ENCODE measurements around the gene CAMK2G.

Gene CAMK2G

GRCh38 chr10:73886085-73886529 is 11.8 kb upstream of the CAMK2G start:
- no peak overlapping the region for H3K4me2 ChIP-seq (ENCODE audit: insufficient read depth, low read length, poor library complexity, severe bottlenecking)
- H3K9me3 ChIP-seq (replicated peaks in 1 of 2; ENCODE audit: control insufficient read depth in 2 of 2, insufficient read depth in 1 of 2, low read depth in 1 of 2, low read length in 2 of 2) = no peaks in the 10 kb centered on the region
- H3K27ac ChIP-seq (replicated peaks; ENCODE audit: low read length) = no peak overlapping the region
- no peak overlapping the region for H4K91ac ChIP-seq (ENCODE audit: low read depth, low read length, poor library complexity)
- H3K79me1 ChIP-seq (ENCODE audit: low read depth, low read length) = no peaks in the 10 kb centered on the region
- no CpG with 5 or more reads among the region's 5 CpGs for WGBS, 2 donors (ENCODE audit: extremely low coverage in 2 of 2, insufficient read length in 2 of 2, insufficient replicate concordance in 1 of 2)
- no peak overlapping the region for H2BK12ac ChIP-seq (ENCODE audit: low read length)
- no peak overlapping the region for H3K4me3 ChIP-seq (ENCODE audit: low read length in 2 of 2)
- H3K9ac ChIP-seq (ENCODE audit: low read depth, low read length, poor library complexity) = no peak overlapping the region
- DNase-seq (ENCODE audit: low spot score) = peak; percentile 62
- peaks cover 0 to 8% (median 0%) of the 10 kb centered on the region in 3 experiments for H3K27me3 ChIP-seq (ENCODE audit: control insufficient read depth in 3 of 3, insufficient read depth in 3 of 3, low read depth in 1 of 3, low read length in 3 of 3)
- no peak overlapping the region for H3K4ac ChIP-seq (ENCODE audit: low read length)
- no peak overlapping the region for H2BK5ac ChIP-seq (ENCODE audit: low read length)
- no peak overlapping the region for H3K23ac ChIP-seq (ENCODE audit: low read depth, low read length, poor library complexity)
- peak overlapping the region; percentile 21 for H2AFZ ChIP-seq (ENCODE audit: low read length)
- H3K4me1 ChIP-seq (ENCODE audit: control insufficient read depth in 2 of 2, insufficient read depth in 1 of 2, low read depth in 1 of 2, low read length in 2 of 2) = peaks cover 4 to 9% of the 10 kb centered on the region in 2 donors
- H2BK120ac ChIP-seq (ENCODE audit: low read depth, low read length) = no peak overlapping the region
- no peak overlapping the region for H3K14ac ChIP-seq (ENCODE audit: low read length)
- no peak overlapping the region for H3K18ac ChIP-seq (ENCODE audit: low read length)
- H4K8ac ChIP-seq (ENCODE audit: low read depth, low read length) = no peak overlapping the region
- H3K36me3 ChIP-seq (replicated peaks in 1 of 2; ENCODE audit: control insufficient read depth in 2 of 2, insufficient read depth in 2 of 2, low read length in 2 of 2) = no peaks in the 10 kb centered on the region
- no peak overlapping the region for H2AK5ac ChIP-seq (ENCODE audit: low read depth, low read length)
- H2BK15ac ChIP-seq (ENCODE audit: low read length) = no peak overlapping the region

- Histone ChIP-seq H3K14ac (ENCODE audit: low read length) (no peak overlapping the region), H3K4me2 (ENCODE audit: insufficient read depth, low read length, poor library complexity, severe bottlenecking) (no peak overlapping the region), H3K27me3 (ENCODE audit: control insufficient read depth in 3 of 3, insufficient read depth in 3 of 3, low read depth in 1 of 3, low read length in 3 of 3) (peaks cover 0 to 14% (median 0%) of the 10 kb centered on the region in 3 experiments), H3K18ac (ENCODE audit: low read length) (no peak overlapping the region), H2AFZ (ENCODE audit: low read length) (no peak overlapping the region), H3K79me1 (ENCODE audit: low read depth, low read length) (no peaks in the 10 kb centered on the region), H2BK120ac (ENCODE audit: low read depth, low read length) (no peak overlapping the region), H3K4ac (ENCODE audit: low read length) (no peak overlapping the region), H3K23ac (ENCODE audit: low read depth, low read length, poor library complexity) (no peak overlapping the region), H3K27ac (replicated peaks; ENCODE audit: low read length) (no peak overlapping the region), H3K36me3 (replicated peaks in 1 of 2; ENCODE audit: control insufficient read depth in 2 of 2, insufficient read depth in 2 of 2, low read length in 2 of 2) (no peaks in the 10 kb centered on the region), H2AK5ac (ENCODE audit: low read depth, low read length) (no peak overlapping the region), H2BK15ac (ENCODE audit: low read length) (no peak overlapping the region), H2BK12ac (ENCODE audit: low read length) (no peak overlapping the region), H4K8ac (ENCODE audit: low read depth, low read length) (no peak overlapping the region), H3K9me3 (replicated peaks in 1 of 2; ENCODE audit: control insufficient read depth in 2 of 2, insufficient read depth in 1 of 2, low read depth in 1 of 2, low read length in 2 of 2) (no peaks in the 10 kb centered on the region), H3K4me1 (ENCODE audit: control insufficient read depth in 2 of 2, insufficient read depth in 1 of 2, low read depth in 1 of 2, low read length in 2 of 2) (peaks cover 4 to 9% of the 10 kb centered on the region in 2 donors), H4K91ac (ENCODE audit: low read depth, low read length, poor library complexity) (no peak overlapping the region), H3K9ac (ENCODE audit: low read depth, low read length, poor library complexity) (no peak overlapping the region), H2BK5ac (ENCODE audit: low read length) (no peak overlapping the region), H3K4me3 (ENCODE audit: low read length in 2 of 2) (no peak overlapping the region)
- WGBS, 2 donors (ENCODE audit: extremely low coverage in 2 of 2, insufficient read length in 2 of 2, insufficient replicate concordance in 1 of 2) = no CpG with 5 or more reads among the region's 3 CpGs
- DNase-seq (ENCODE audit: low spot score) = no peak
Observed at GRCh38 chr10:73884017-73884416, 9.7 kb upstream of the CAMK2G start.

GRCh38 chr10:73881221-73881919 is 7.0 kb upstream of the CAMK2G start:
- Histone ChIP-seq H3K27ac (replicated peaks; ENCODE audit: low read length) (no peak overlapping the region), H2AFZ (ENCODE audit: low read length) (no peak overlapping the region), H4K8ac (ENCODE audit: low read depth, low read length) (no peak overlapping the region), H2AK5ac (ENCODE audit: low read depth, low read length) (no peak overlapping the region), H3K9ac (ENCODE audit: low read depth, low read length, poor library complexity) (no peak overlapping the region), H3K4me1 (ENCODE audit: control insufficient read depth in 2 of 2, insufficient read depth in 1 of 2, low read depth in 1 of 2, low read length in 2 of 2) (peaks cover 0 to 2% of the 10 kb centered on the region in 2 donors), H3K4me2 (ENCODE audit: insufficient read depth, low read length, poor library complexity, severe bottlenecking) (no peak overlapping the region), H2BK12ac (ENCODE audit: low read length) (no peak overlapping the region), H3K23ac (ENCODE audit: low read depth, low read length, poor library complexity) (peak overlapping the region; percentile 17), H3K4me3 (ENCODE audit: low read length in 2 of 2) (no peak overlapping the region), H3K4ac (ENCODE audit: low read length) (no peak overlapping the region), H2BK120ac (ENCODE audit: low read depth, low read length) (no peak overlapping the region), H3K14ac (ENCODE audit: low read length) (no peak overlapping the region), H3K79me1 (ENCODE audit: low read depth, low read length) (no peaks in the 10 kb centered on the region), H4K91ac (ENCODE audit: low read depth, low read length, poor library complexity) (no peak overlapping the region), H2BK15ac (ENCODE audit: low read length) (no peak overlapping the region), H3K18ac (ENCODE audit: low read length) (no peak overlapping the region), H2BK5ac (ENCODE audit: low read length) (no peak overlapping the region), H3K36me3 (replicated peaks in 1 of 2; ENCODE audit: control insufficient read depth in 2 of 2, insufficient read depth in 2 of 2, low read length in 2 of 2) (no peaks in the 10 kb centered on the region), H3K9me3 (replicated peaks in 1 of 2; ENCODE audit: control insufficient read depth in 2 of 2, insufficient read depth in 1 of 2, low read depth in 1 of 2, low read length in 2 of 2) (no peaks in the 10 kb centered on the region), H3K27me3 (ENCODE audit: control insufficient read depth in 3 of 3, insufficient read depth in 3 of 3, low read depth in 1 of 3, low read length in 3 of 3) (peaks cover 0 to 31% (median 0%) of the 10 kb centered on the region in 3 experiments)
- no peak for DNase-seq (ENCODE audit: low spot score)
- no CpG with 5 or more reads among the region's 3 CpGs for WGBS, 2 donors (ENCODE audit: extremely low coverage in 2 of 2, insufficient read length in 2 of 2, insufficient replicate concordance in 1 of 2)

- Histone ChIP-seq H2BK12ac (ENCODE audit: low read length) (no peak overlapping the region), H2AFZ (ENCODE audit: low read length) (peak overlapping the region; percentile 69), H2BK15ac (ENCODE audit: low read length) (no peak overlapping the region), H3K79me1 (ENCODE audit: low read depth, low read length) (no peaks in the 10 kb centered on the region), H4K8ac (ENCODE audit: low read depth, low read length) (no peak overlapping the region), H2AK5ac (ENCODE audit: low read depth, low read length) (no peak overlapping the region), H2BK120ac (ENCODE audit: low read depth, low read length) (no peak overlapping the region), H3K4ac (ENCODE audit: low read length) (no peak overlapping the region), H3K18ac (ENCODE audit: low read length) (no peak overlapping the region), H3K4me3 (ENCODE audit: low read length in 2 of 2) (no peak overlapping the region), H3K27me3 (ENCODE audit: control insufficient read depth in 3 of 3, insufficient read depth in 3 of 3, low read depth in 1 of 3, low read length in 3 of 3) (peaks cover 3 to 40% (median 6%) of the 10 kb centered on the region in 3 experiments), H4K91ac (ENCODE audit: low read depth, low read length, poor library complexity) (no peak overlapping the region), H3K27ac (replicated peaks; ENCODE audit: low read length) (no peak overlapping the region), H3K4me1 (ENCODE audit: control insufficient read depth in 2 of 2, insufficient read depth in 1 of 2, low read depth in 1 of 2, low read length in 2 of 2) (no peaks in the 10 kb centered on the region), H3K36me3 (replicated peaks in 1 of 2; ENCODE audit: control insufficient read depth in 2 of 2, insufficient read depth in 2 of 2, low read length in 2 of 2) (no peaks in the 10 kb centered on the region), H3K4me2 (ENCODE audit: insufficient read depth, low read length, poor library complexity, severe bottlenecking) (no peak overlapping the region), H3K9ac (ENCODE audit: low read depth, low read length, poor library complexity) (no peak overlapping the region), H3K23ac (ENCODE audit: low read depth, low read length, poor library complexity) (no peak overlapping the region), H3K14ac (ENCODE audit: low read length) (no peak overlapping the region), H3K9me3 (replicated peaks in 1 of 2; ENCODE audit: control insufficient read depth in 2 of 2, insufficient read depth in 1 of 2, low read depth in 1 of 2, low read length in 2 of 2) (no peaks in the 10 kb centered on the region), H2BK5ac (ENCODE audit: low read length) (no peak overlapping the region)
- WGBS, 2 donors (ENCODE audit: extremely low coverage in 2 of 2, insufficient read length in 2 of 2, insufficient replicate concordance in 1 of 2) = no CpG with 5 or more reads among the region's 14 CpGs
- peak; percentile 73 for DNase-seq (ENCODE audit: low spot score)
Observed at GRCh38 chr10:73879296-73880173, 5.2 kb upstream of the CAMK2G start.

Measured in neuronal stem cell (in vitro differentiated cells).